CD4-positive, alpha-beta T cell treated with Interferon alpha-2 for 1 hour (primary cell): Measurements from ENCODE around the gene GCNT1.

ENCODE experiments used
- DNase-seq, 2 donors: peaks; one replicate each; pipeline ENCODE4 v3.0.0-alpha.2; 2020 to 2022

Gene GCNT1

GRCh38 chr9:76542360-76542759 lies 83.4 kb downstream of the GCNT1 start:
- no peak for DNase-seq

- DNase-seq: no peak
These were observed 86.2 kb downstream of the GCNT1 start for GRCh38 chr9:76545191-76545590.

- DNase-seq: no peak
These were observed 93.2 kb downstream of the GCNT1 start for GRCh38 chr9:76552181-76552580.

GRCh38 chr9:76552751-76553455 lies 93.9 kb downstream of the GCNT1 start:
- no peak for DNase-seq

GRCh38 chr9:76553680-76554079 lies 94.7 kb downstream of the GCNT1 start:
- no peak for DNase-seq
